CD4-positive, alpha-beta T cell treated with Interleukin-15 for 1 hour (primary cell): Measurements from ENCODE around the gene KRT26.
"Not testable (repeated sequence)": the region's sequence is repeated elsewhere in the genome, so short reads cannot be mapped to it uniquely, and the experiment has no call there.

ENCODE experiments used
- DNase-seq: peaks from one replicate; pipeline ENCODE4 v3.0.0-alpha.2; 2020

KRT26 gene

DNA sequence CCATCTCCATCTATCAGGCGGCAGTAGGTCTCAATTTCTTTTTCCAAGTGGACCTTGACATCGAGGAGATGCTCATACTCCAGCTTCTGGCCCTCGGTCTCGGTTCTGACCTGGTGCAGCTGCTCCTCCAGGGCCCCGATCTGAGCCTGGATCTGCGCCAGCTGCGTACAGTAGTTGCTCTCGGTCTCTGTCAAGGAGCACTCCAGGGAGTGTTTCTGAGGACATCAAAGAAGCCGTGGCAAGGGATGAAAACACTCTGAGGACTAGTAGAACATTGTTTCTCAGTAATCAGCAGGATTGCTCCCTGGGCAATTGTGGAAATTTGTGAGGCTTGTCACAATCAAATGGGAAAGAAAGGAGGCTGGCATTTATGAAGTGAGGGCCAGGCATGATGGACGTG lies 21.8 kb upstream of the KRT26 start:
- DNase-seq = no peak

DNA sequence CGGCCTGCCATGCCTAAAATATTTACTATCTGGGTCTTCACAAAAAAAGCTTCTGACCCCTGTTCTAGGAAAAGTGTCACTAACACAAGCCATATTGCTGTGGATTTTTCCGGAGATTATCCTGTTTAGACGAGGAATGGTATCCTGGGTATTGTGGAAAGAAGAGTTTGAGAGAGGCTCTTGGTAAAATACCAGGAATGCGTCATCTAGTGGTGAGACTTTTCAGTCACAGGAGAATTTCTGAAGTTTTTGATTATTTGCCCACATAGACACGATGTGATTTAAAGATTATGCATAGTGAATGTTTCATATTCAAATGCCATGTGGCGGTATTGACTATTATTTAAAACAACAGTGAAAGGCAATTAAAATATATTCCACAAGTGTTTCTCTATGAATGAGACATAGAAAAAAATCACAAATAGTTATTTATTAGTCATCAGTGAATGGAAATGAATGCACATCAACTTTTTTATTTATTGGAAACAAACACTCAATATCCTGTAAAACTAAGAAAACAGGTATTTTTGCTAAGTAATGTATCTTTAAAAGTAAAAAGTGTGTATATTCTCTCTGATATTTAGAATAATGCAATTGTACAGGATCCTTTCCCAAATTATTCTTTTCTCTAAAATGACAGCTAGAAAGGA lies 19.9 kb upstream of the KRT26 start:
- DNase-seq = no peak

GRCh38 chr17:40791111-40791510 lies 19.1 kb upstream of the KRT26 start:
- no peak for DNase-seq

DNA sequence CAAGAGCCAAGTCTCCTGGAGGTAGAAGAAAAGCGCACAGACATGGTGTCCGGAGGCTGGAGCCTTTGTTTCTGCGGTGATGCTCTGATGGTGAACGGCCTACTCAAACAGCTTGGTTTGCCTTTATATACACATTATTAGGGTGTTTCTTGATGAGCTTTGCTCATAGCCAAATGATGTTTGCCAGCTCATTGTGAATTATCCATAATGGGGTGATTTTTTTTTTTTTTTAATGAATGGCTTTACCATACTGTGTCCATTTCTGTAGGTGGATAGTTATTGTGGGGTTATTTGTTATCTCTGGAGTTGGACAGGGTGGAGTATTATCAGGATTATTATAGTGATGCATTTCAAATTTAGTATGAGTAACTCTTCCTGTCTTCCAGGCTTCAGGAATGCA lies 10.4 kb upstream of the KRT26 start, which contains the start of gene KRT27:
Gene KRT27, minus strand, starts transcription at position 101 of the 400 bp plus-strand sequence. Its CDS starts 57 bp downstream, at position 44.
- DNase-seq = no peak

DNA sequence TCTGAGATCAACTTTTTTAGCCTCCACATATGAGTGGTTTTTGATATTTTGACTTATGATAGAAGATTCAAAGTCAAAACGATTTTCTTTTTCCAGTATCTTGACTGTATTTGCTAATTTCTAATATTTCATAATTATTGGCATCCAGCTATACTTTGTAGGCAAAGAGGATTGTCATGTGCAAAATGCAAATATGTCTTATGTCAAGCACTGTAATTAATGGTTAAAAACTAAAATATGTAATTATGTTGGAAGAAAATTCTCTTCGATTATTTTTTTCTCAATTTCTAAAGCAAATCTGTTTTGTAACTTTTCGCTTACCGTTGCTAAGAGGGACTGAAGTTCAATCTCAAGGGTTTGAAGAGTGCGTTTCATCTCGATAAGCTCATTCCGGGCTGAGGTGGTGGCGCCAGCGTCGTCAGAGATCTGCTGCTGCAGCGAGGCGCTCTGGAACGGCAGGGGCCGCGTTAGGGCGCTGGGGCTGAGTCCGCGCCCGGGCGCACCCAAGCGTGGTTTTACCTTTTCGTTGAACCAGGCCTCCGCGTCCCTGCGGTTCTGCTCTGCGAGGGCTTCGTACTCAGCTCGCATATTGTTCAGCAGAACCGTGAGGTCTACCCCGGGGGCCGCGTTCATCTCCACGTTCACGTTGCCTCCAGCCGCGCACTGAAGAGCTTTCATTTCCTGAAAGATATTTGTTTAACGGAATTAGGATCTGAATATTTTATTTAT lies 7.3 kb upstream of the KRT26 start:
- DNase-seq = no peak

- no peak for DNase-seq
Observed at GRCh38 chr17:40778461-40778860, 6.5 kb upstream of the KRT26 start.

DNA sequence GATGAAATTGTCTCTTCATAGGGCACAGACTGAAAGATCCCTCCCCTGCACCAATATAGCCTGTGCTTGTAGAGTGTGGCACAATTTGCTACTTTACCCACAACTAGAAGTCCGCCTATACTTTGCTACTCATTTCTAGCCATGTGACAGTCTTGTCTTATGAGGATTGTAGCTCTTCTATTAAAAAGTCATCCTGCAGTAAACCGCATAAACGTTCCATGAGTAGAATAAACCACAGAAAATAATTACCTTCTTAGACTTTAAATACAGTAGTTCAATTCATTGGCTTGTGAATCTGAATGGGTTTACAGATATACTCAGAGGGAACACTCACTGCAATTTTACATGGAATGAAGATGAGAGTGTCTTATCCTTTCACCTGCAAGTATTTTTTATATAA lies 6.0 kb upstream of the KRT26 start:
- no peak for DNase-seq

GRCh38 chr17:40777459-40777858 lies 5.5 kb upstream of the KRT26 start:
- DNase-seq = no peak

- DNase-seq = no peak
Observed at GRCh38 chr17:40775945-40776344, 3.9 kb upstream of the KRT26 start.

- no peak for DNase-seq
Observed at GRCh38 chr17:40765657-40766056, 6.3 kb downstream of the KRT26 start.

DNA sequence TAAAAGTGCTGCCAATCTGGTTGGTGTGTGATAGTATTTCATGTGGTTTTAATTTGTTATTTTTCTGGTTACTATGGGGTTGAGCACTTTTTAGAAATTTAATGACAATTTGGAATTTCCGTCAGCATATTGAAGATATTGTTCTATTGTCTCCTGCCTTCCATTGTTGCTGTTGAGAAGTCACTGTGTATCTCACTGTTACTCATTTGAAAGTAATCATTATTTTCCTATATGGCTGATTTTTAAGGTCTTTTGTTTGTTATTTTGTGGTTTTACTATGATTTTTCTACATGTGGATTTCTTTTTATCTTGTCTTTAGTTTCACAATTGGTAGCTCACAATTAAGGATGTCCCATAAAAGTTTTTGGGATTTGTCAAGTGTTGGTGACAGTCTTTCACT lies 8.2 kb downstream of the KRT26 start:
- no peak for DNase-seq

- DNase-seq = no peak
Observed at GRCh38 chr17:40760105-40761016, 11.6 kb downstream of the KRT26 start.

DNA sequence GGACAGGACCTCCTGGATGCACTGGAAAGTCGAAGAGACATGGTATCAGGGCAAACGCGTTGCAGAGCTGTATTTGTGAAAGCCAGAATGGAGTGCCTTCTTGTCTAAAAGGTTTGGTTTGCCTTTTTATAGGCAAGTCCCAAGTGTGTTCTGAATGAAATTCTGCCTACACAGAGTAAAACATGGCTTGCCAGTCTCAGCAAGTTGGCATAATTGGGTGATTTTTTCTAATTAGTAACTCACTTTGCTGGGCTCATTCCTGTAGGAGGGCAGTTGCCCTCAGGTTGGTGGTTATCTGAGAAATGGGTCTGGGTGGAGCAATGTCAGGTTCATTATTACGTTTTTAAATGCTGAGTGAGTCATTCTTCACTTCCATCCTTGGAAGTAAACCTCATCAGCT lies 16.8 kb downstream of the KRT26 start, which contains the start of gene KRT25:
Gene KRT25, minus strand, starts transcription at position 101 of the 400 bp plus-strand sequence. Its CDS starts 60 bp downstream, at position 41.
- no peak for DNase-seq

DNA sequence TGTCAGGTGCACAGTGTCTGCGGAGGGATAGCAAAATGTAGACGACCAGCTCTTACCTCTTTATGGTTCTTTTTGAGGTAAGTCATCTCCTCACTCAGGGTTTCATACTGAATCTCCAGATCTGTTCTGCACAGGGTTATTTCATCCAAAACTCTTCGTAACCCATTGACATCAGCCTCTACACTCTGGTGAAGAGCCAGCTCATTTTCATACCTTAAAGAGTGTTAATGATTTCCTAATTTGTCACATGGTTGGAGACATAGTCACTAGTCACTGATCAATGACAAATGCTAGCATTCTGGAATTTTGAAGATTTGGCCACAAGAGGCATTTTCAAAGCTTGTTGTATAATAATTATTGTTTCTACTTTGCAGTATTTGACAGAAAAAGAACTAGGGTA lies 18.2 kb downstream of the KRT26 start:
- no peak for DNase-seq

- DNase-seq = no peak
Observed at GRCh38 chr17:40751065-40751464, 20.9 kb downstream of the KRT26 start.

DNA sequence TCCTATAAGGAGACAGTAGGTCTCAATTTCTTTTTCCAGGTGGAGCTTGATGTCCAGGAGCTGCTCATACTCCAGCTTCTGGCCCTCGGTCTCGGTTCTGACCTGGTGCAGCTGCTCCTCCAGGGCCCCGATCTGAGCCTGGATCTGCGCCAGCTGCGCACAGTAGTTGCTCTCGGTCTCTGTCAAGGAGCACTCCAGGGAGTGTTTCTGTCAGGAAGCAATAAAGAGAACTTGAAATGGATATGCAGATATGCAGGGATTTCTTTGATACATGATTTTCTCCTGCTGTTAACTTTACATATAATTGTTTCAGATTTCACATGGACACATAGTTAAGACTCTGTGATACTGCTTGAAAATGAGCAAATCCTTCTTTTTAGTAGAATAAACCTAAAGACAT lies 21.6 kb downstream of the KRT26 start:
- DNase-seq = no peak

- not testable (repeated sequence) for DNase-seq
Observed at GRCh38 chr17:40748666-40749065, 23.3 kb downstream of the KRT26 start.

DNA sequence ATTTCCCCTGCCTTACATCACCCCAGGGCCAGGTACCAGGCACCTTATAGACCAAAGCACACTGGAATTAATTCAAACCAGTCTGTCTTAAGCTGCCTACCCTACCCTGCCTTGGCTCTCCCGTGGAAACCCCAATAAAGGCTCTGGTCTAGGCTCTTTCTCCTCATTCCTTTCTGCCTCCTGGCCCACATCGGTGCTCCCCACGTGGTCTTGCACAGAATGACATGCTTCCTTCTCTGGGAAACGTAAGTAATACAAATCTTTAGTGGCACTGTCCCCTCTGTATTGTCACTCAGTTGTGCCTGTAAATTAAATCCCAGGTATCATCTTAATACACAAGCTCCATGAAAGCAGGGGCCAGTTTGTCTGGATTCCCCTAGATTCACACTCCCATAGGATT lies 33.4 kb downstream of the KRT26 start:
- DNase-seq = no peak

DNA sequence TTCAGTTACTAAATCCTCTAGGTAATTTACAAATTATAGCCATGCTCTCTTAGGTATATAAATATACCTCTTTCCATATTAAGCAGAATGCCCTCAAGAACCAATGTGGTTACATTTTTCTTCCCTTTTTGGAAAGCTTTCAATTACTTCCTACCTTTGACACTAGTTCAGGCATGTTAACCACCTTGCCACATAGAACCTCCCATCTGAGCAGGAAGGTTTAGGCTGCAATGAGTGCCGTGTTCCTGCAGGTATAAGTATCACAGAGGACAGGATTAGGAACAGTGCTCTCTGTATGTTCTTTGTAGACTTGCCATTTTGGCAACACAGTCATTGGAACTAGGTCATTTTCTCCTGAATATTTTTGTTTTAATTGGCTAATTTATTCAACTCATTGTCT lies 37.0 kb downstream of the KRT26 start:
- no peak for DNase-seq

- no peak for DNase-seq
Observed at GRCh38 chr17:40734018-40734417, 38.0 kb downstream of the KRT26 start.

- DNase-seq = no peak
Observed at GRCh38 chr17:40730970-40731369, 41.0 kb downstream of the KRT26 start.

DNA sequence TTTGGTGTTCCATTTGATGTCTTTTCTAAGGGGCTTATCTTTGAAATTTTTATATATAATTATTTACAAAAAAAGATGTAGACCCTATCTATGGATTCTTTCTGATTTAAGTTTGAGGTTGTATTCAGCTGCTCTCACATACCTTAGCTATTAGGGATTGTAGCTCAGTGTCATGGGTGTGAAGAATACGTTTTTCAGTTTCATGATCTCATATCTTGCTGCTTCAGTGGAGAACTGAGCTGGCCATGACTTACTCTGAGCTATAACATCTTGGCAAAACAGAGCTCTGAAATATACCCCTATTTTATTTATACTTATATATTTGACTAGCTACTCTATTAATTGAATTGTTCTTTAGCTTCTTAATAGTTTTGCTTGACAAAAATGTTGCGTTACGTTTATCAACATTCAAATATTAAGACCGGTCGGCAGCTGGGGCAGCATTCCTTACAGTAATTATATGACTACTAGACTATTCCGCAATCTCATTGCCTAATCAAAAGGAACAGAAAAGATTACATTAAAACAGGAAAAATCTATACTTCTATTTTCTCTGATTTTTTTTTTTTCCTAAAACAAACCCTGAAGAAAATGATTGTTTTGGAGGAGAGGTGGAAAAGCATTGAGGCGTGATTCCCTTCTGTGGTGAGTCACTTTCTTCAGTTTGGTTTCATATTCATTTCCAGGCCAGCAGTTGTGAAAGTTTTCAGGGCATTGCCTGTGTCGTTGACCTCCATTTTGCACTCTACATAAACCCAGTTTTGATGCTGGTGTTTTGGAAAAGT lies 44.4 kb downstream of the KRT26 start:
- no peak for DNase-seq

- DNase-seq = no peak
Observed at GRCh38 chr17:40726919-40727318, 45.1 kb downstream of the KRT26 start.
